ENCODE measurements around the gene BCL2L1. TPM values are rescaled to one million over a fixed set of nuclear protein-coding genes. Genes with fewer than 3 reads are reported as not detected.
A peak's percentile ranks its signal among the peaks of the same experiment; 100 is the strongest.

BCL2L1 gene
- total RNA-seq, 2 experiments from 2014 or later: 64.2 to 88.8 TPM

- Histone ChIP-seq H3K4me3 (ENCODE audit: low read depth, low read length, poor library complexity, severe bottlenecking) (no peak overlapping the region), H3K4me2 (ENCODE audit: low read length) (peak overlapping the region; percentile 55), H3K9me2 (ENCODE audit: insufficient read depth, low read length) (no peaks in the 10 kb centered on the region), H3K36me3 (ENCODE audit: insufficient read depth, low read length) (peaks cover 82% of the 10 kb centered on the region), H2AFZ (ENCODE audit: low read length) (no peak overlapping the region), H3K27ac (ENCODE audit: low read depth, low read length, poor library complexity, severe bottlenecking) (peak overlapping the region; percentile 98), H3K9me3 (ENCODE audit: low read length) (peaks cover under 1% of the 10 kb centered on the region; the same call in 1 of the 2 replicates), H3K79me2 (ENCODE audit: insufficient read depth, low read depth, low read length) (peaks cover 80% of the 10 kb centered on the region), H3K4me1 (ENCODE audit: insufficient read depth, low read length, poor library complexity, severe bottlenecking) (peaks cover 95% of the 10 kb centered on the region), H4K20me1 (ENCODE audit: insufficient read depth, low read length) (peaks cover 8% of the 10 kb centered on the region; the same call in 1 of the 2 replicates)
- TF ChIP-seq EZH2phosphoT487 (IDR thresholded peaks at IDR 0.05; ENCODE audit: borderline replicate concordance, low read depth, low read length) (no peak), CTCF (conservative IDR thresholded peaks at IDR 0.05; ENCODE audit: low read length) (no peak)
- POLR2A ChIA-PET: interaction anchor here (0.6 to 3.4 kb wide), 5 partner anchors 11 to 24 kb away, joined by 3 to 15 read pairs (median 3); partner anchors contain the start of gene BCL2L1
- no peak for DNase-seq (ENCODE audit: low spot score)
- no TSS peak for BruUV-seq (replicated peaks)
- intact Hi-C loops (cut with micrococcal nuclease; ENCODE audit: unreplicated experiment): no loop called here
- CTCF ChIA-PET (ENCODE audit: unreplicated experiment): no interaction called here
Observed at GRCh38 chr20:31712112-31712553, 10.5 kb downstream of the BCL2L1 start.

- Histone ChIP-seq H3K79me2 (ENCODE audit: insufficient read depth, low read depth, low read length) (peaks cover 80% of the 10 kb centered on the region), H3K9me2 (ENCODE audit: insufficient read depth, low read length) (no peaks in the 10 kb centered on the region), H4K20me1 (ENCODE audit: insufficient read depth, low read length) (peaks cover under 1% of the 10 kb centered on the region; the same call in 1 of the 2 replicates), H3K4me2 (ENCODE audit: low read length) (peak overlapping the region; percentile 55), H3K9me3 (ENCODE audit: low read length) (peaks cover 3% of the 10 kb centered on the region; the same call in 1 of the 2 replicates), H3K4me3 (ENCODE audit: low read depth, low read length, poor library complexity, severe bottlenecking) (peak overlapping the region; percentile 5), H3K4me1 (ENCODE audit: insufficient read depth, low read length, poor library complexity, severe bottlenecking) (peaks cover 95% of the 10 kb centered on the region), H3K36me3 (ENCODE audit: insufficient read depth, low read length) (peaks cover 82% of the 10 kb centered on the region), H2AFZ (ENCODE audit: low read length) (no peak overlapping the region), H3K27ac (ENCODE audit: low read depth, low read length, poor library complexity, severe bottlenecking) (peak overlapping the region; percentile 98)
- CTCF ChIA-PET (ENCODE audit: unreplicated experiment): interaction anchor here (1.4 kb wide), 1 partner anchor 13 kb away, joined by 4 read pairs; no protein-coding TSS in a partner anchor
- intact Hi-C loops (cut with micrococcal nuclease; ENCODE audit: unreplicated experiment): no loop called here
- no peak for DNase-seq (ENCODE audit: low spot score)
- no TSS peak for BruUV-seq (replicated peaks)
- TF ChIP-seq CTCF (conservative IDR thresholded peaks at IDR 0.05; ENCODE audit: low read length) (no peak), EZH2phosphoT487 (IDR thresholded peaks at IDR 0.05; ENCODE audit: borderline replicate concordance, low read depth, low read length) (no peak)
- POLR2A ChIA-PET: interaction anchor here (1.0 to 5.9 kb wide), 7 partner anchors 9 to 27 kb away, joined by 3 to 43 read pairs (median 4); partner anchors contain the start of gene BCL2L1
Observed at GRCh38 chr20:31711179-31712111, 11.2 kb downstream of the BCL2L1 start.

Measured in OCI-LY7 (cell line).